Esophagus squamous epithelium (tissue), 4 donors: ENCODE results near the gene FGD3.

Source experiments
- CTCF ChIP-seq, 6 experiments: fragments of 450-650 bp in 4 of 6; fragments of 200-600 bp in 2 of 6; sonication (generic) in 2 of 6; IDR thresholded peaks; one replicate each; pipeline ENCODE4 v1.5.1; 2016 to 2019; ENCODE audit warnings: antibody characterized with exemption in 6 of 6, mild to moderate bottlenecking in 4 of 6, moderate library complexity in 4 of 6
- POLR2A ChIP-seq, 4 donors: fragments of 450-650 bp; IDR thresholded peaks; one replicate each; pipeline ENCODE4 v1.6.1; 2017; ENCODE audit warnings: antibody characterized with exemption in 4 of 4, mild to moderate bottlenecking in 4 of 4, moderate library complexity in 3 of 4

- TF ChIP-seq CTCF (IDR thresholded peaks at IDR 0.05) (no peak), POLR2A (IDR thresholded peaks at IDR 0.05) (no peak)
Measured at GRCh38 chr9:93065135-93065720, 117.9 kb downstream of the FGD3 start.
